Fibroblast of lung (primary cell): ENCODE measurements around the gene EFNA1. TPM values are rescaled to one million over a fixed set of nuclear protein-coding genes. Genes with fewer than 3 reads are reported as not detected.
A peak's percentile ranks its signal among the peaks of the same experiment; 100 is the strongest.

Experiments
- DNase-seq, 2 donors: peaks; one replicate each; pipeline versions ENCODE4 v3.0.0 to v3.0.0-alpha.2; 2010; ENCODE audit warnings: low read depth in 2 of 2
- H2AFZ ChIP-seq: 2 replicates; pipeline ENCODE4 v1.5.1; 2012; ENCODE audit warnings: low read length, control low read depth, inconsistent platforms
- H3K27ac ChIP-seq: 2 replicates; pipeline ENCODE4 v1.5.1; 2011; ENCODE audit warnings: low read length, control low read depth; ENCODE audit not compliant: insufficient read depth
- H3K27me3 ChIP-seq: 2 replicates; pipeline ENCODE4 v1.5.1; 2011; ENCODE audit warnings: mild to moderate bottlenecking, low read length; ENCODE audit not compliant: control insufficient read depth, insufficient read depth
- H3K36me3 ChIP-seq: 2 replicates; pipeline ENCODE4 v1.5.1; 2011; ENCODE audit warnings: low read length; ENCODE audit not compliant: control insufficient read depth, insufficient read depth
- H3K4me1 ChIP-seq: 2 replicates; pipeline ENCODE4 v1.5.1; 2011; ENCODE audit warnings: low read length; ENCODE audit not compliant: control insufficient read depth, insufficient read depth; ENCODE audit errors: extremely low read depth
- H3K4me2 ChIP-seq: 2 replicates; pipeline ENCODE4 v1.5.1; 2011; ENCODE audit warnings: low read length, control low read depth; ENCODE audit not compliant: insufficient read depth; ENCODE audit errors: extremely low read depth
- H3K4me3 ChIP-seq, 4 experiments: fragments of 200-600 bp in 1 of 4; sonication (generic) in 1 of 4; replicated peaks in 1 of 4; 2 replicates each; pipeline ENCODE4 v1.5.1; 2011 to 2016; ENCODE audit warnings: low read length in 4 of 4, low read depth in 3 of 4, mild to moderate bottlenecking in 3 of 4, control low read depth in 2 of 4, inconsistent platforms in 1 of 4, mixed read lengths in 1 of 4; ENCODE audit not compliant: insufficient read depth in 1 of 4; ENCODE audit errors: control extremely low read depth in 1 of 4
- H3K79me2 ChIP-seq: 2 replicates; pipeline ENCODE4 v1.5.1; 2012; ENCODE audit warnings: mild to moderate bottlenecking, low read length, inconsistent platforms; ENCODE audit not compliant: control insufficient read depth, insufficient read depth
- H3K9ac ChIP-seq: 2 replicates; pipeline ENCODE4 v1.5.1; 2011; ENCODE audit warnings: mild to moderate bottlenecking, low read length, control low read depth; ENCODE audit not compliant: insufficient read depth
- H3K9me3 ChIP-seq: 2 replicates; pipeline ENCODE4 v1.5.1; 2012; ENCODE audit warnings: low read depth, low read length; ENCODE audit not compliant: control insufficient read depth, insufficient read depth
- H4K20me1 ChIP-seq: 2 replicates; pipeline ENCODE4 v1.5.1; 2011; ENCODE audit warnings: low read length; ENCODE audit not compliant: control insufficient read depth, insufficient read depth; ENCODE audit errors: extremely low read depth
- EZH2 ChIP-seq: IDR thresholded peaks from 2 replicates; pipeline ENCODE4 v1.5.1; 2012; ENCODE audit warnings: low read length, control low read depth, mild to moderate bottlenecking; ENCODE audit errors: missing control alignments
- polyA plus RNA-seq, 2 donors: library from polyadenylated mRNA; depleted of rRNA in 1 of 2; stranded (reverse) in 1 of 2; unstranded in 1 of 2; fragments of >200 nt; gene quantifications; 2 replicates each; pipeline ENCODE4 v1.2.1, GENCODE V29; 2011 to 2012; ENCODE audit warnings: missing spikeins in 1 of 2
- total RNA-seq: library from RNA; depleted of rRNA; stranded (reverse); fragments of >200 nt; gene quantifications from 2 replicates; pipeline ENCODE4 v1.2.1, GENCODE V29; 2014
- TF ChIP-seq, protein P1 (sequence below), 2 donors: IDR thresholded peaks in 1 of 2; conservative IDR thresholded peaks in 1 of 2; 1 replicate in 1 of 2; 2 replicates in 1 of 2; pipeline ENCODE4 v1.5.1; 2011 to 2012; ENCODE audit warnings: low read length in 2 of 2, control low read depth in 1 of 2, inconsistent platforms in 1 of 2, low read depth in 1 of 2, mild to moderate bottlenecking in 1 of 2

The EFNA1 gene
- total and polyA plus RNA-seq, 2 donors (not counting 1 experiment from before 2014, with no cell fraction given): 0.07 TPM; not detected in 1

GRCh38 chr1:155131856-155132255 lies 4.2 kb downstream of the EFNA1 start:
- no peak overlapping the region for H3K9ac ChIP-seq
- no peaks in the 10 kb centered on the region for H3K9me3 ChIP-seq
- H3K27ac ChIP-seq: no peak overlapping the region
- no peaks in the 10 kb centered on the region for H4K20me1 ChIP-seq
- no peak overlapping the region for H3K4me2 ChIP-seq
- H3K36me3 ChIP-seq: no peaks in the 10 kb centered on the region
- no peak overlapping the region for H2AFZ ChIP-seq
- peaks cover 3% of the 10 kb centered on the region for H3K79me2 ChIP-seq
- TF ChIP-seq, protein P1, sequence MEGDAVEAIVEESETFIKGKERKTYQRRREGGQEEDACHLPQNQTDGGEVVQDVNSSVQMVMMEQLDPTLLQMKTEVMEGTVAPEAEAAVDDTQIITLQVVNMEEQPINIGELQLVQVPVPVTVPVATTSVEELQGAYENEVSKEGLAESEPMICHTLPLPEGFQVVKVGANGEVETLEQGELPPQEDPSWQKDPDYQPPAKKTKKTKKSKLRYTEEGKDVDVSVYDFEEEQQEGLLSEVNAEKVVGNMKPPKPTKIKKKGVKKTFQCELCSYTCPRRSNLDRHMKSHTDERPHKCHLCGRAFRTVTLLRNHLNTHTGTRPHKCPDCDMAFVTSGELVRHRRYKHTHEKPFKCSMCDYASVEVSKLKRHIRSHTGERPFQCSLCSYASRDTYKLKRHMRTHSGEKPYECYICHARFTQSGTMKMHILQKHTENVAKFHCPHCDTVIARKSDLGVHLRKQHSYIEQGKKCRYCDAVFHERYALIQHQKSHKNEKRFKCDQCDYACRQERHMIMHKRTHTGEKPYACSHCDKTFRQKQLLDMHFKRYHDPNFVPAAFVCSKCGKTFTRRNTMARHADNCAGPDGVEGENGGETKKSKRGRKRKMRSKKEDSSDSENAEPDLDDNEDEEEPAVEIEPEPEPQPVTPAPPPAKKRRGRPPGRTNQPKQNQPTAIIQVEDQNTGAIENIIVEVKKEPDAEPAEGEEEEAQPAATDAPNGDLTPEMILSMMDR (conservative IDR thresholded peaks at IDR 0.05 in 1 of 2, IDR thresholded peaks at IDR 0.05 in 1 of 2; ENCODE audit: low read depth in 1 of 2, low read length in 2 of 2): no peak
- TF ChIP-seq EZH2: no peak
- DNase-seq: no peak
- peaks cover 27% of the 10 kb centered on the region for H3K27me3 ChIP-seq
- H3K4me3 ChIP-seq: no peak overlapping the region
- H3K4me1 ChIP-seq: peaks cover 11% of the 10 kb centered on the region

- no peak for DNase-seq
- H3K27me3 ChIP-seq: peaks cover 9% of the 10 kb centered on the region
- H4K20me1 ChIP-seq: no peaks in the 10 kb centered on the region
- no peak overlapping the region for H2AFZ ChIP-seq
- no peak overlapping the region for H3K4me3 ChIP-seq
- no peaks in the 10 kb centered on the region for H3K36me3 ChIP-seq
- peaks cover 15% of the 10 kb centered on the region for H3K4me1 ChIP-seq
- H3K79me2 ChIP-seq: peaks cover 13% of the 10 kb centered on the region
- H3K27ac ChIP-seq: no peak overlapping the region
- no peaks in the 10 kb centered on the region for H3K9me3 ChIP-seq
- no peak overlapping the region for H3K9ac ChIP-seq
- H3K4me2 ChIP-seq: no peak overlapping the region
- TF ChIP-seq, protein P1 (conservative IDR thresholded peaks at IDR 0.05 in 1 of 2, IDR thresholded peaks at IDR 0.05 in 1 of 2; ENCODE audit: low read depth in 1 of 2, low read length in 2 of 2): no peak
- TF ChIP-seq EZH2: no peak
Observed at GRCh38 chr1:155133799-155134281, 6.2 kb downstream of the EFNA1 start.

- peaks cover 4% of the 10 kb centered on the region for H3K27me3 ChIP-seq
- H4K20me1 ChIP-seq: no peaks in the 10 kb centered on the region
- H3K36me3 ChIP-seq: no peaks in the 10 kb centered on the region
- peak overlapping the region in 1 of 4 experiments; percentile 82 for H3K4me3 ChIP-seq
- H3K9me3 ChIP-seq: no peaks in the 10 kb centered on the region
- peaks cover 18% of the 10 kb centered on the region for H3K4me1 ChIP-seq
- H3K4me2 ChIP-seq: peak overlapping the region; percentile 92
- H3K79me2 ChIP-seq: peaks cover 16% of the 10 kb centered on the region
- no peak for TF ChIP-seq EZH2
- TF ChIP-seq, protein P1 (conservative IDR thresholded peaks at IDR 0.05 in 1 of 2, IDR thresholded peaks at IDR 0.05 in 1 of 2; ENCODE audit: low read depth in 1 of 2, low read length in 2 of 2): no peak
- H3K9ac ChIP-seq: no peak overlapping the region
- DNase-seq: no peak
- H2AFZ ChIP-seq: no peak overlapping the region
- H3K27ac ChIP-seq: no peak overlapping the region
Observed at GRCh38 chr1:155134322-155134721, 6.6 kb downstream of the EFNA1 start.
